HG03565 (cell line): ENCODE results near the gene DSTYK.
"Not testable (repeated sequence)": the region's sequence is repeated elsewhere in the genome, so short reads cannot be mapped to it uniquely, and the experiment has no call there.

ENCODE experiments used
- ATAC-seq: cut with Tn5 transposase; IDR thresholded peaks from one replicate; pipeline ENCODE4 v1.9.1; 2021; ENCODE audit warnings: mild to moderate bottlenecking, moderate library complexity; ENCODE audit not compliant: unreplicated experiment

DSTYK gene

GRCh38 chr1:205179842-205180241, 31.7 kb downstream of the DSTYK start:
- ATAC-seq, result no peak

GRCh38 chr1:205172729-205173366, 38.7 kb downstream of the DSTYK start:
- ATAC-seq, result no peak

- ATAC-seq, result no peak
These were observed 40.1 kb downstream of the DSTYK start for GRCh38 chr1:205171369-205171768.

- ATAC-seq, result no peak
These were observed 40.8 kb downstream of the DSTYK start for GRCh38 chr1:205170532-205171269.

DNA sequence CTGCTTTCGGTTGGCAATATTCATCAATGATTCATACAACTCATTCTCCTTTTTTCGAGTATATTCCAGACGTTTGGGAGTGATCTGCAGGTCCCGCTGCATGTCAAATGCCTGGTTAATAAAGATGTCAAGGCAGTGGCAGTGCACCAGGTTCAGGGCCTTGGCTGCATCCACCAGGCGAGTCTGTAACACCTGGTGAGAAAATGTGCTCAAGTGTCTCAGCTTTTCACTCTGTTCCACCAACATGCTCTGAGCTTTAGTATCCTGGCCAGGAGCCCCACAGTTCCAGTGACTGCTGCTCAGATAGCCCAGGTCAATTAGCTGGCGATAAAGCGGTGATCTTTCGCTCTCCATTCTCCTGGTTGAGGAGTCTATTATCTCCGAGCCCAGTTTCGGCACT, 42.3 kb downstream of the DSTYK start:
- no peak for ATAC-seq

- no peak for ATAC-seq
These were observed 43.2 kb downstream of the DSTYK start for GRCh38 chr1:205168291-205168690.

- ATAC-seq, result no peak
These were observed 49.2 kb downstream of the DSTYK start for GRCh38 chr1:205162301-205162700.

- ATAC-seq, result no peak
These were observed 50.4 kb downstream of the DSTYK start for GRCh38 chr1:205161076-205161475.

- no peak for ATAC-seq
These were observed 53.4 kb downstream of the DSTYK start for GRCh38 chr1:205158048-205158616.

DNA sequence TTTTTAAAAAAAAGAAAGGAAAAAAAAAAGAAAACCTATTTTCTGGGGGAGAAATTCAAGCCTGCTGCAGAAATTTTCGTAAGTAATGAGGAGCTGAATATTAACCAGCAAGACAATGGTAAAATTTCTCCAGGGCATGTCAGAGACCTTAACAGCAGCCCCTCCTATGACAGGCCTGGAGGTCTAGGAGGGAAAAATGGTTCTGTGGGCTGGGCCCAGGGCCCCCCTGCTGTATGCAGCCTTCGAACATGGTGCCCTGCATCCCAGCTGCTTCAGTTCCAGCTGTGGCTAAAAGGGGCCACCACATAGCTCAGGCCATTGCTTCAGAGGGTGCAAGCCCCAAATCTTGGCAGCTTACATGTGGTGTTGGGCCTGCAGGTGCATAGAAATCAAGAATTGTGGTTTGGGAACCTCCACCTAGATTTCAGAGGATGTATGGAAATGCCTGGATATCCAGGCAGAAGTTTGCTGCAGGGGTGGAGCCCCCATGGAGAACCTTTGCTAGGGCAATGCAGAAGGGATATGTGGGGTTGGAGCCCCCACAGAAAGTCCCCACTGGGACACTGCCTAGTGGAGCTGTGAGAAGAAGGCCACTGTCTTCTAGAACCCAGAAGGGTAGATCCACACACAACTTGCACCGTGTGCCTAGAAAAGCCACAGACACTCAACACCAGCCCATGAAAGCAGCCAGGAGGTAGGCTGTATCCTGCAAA, 55.7 kb downstream of the DSTYK start:
- not testable (repeated sequence) for ATAC-seq

DNA sequence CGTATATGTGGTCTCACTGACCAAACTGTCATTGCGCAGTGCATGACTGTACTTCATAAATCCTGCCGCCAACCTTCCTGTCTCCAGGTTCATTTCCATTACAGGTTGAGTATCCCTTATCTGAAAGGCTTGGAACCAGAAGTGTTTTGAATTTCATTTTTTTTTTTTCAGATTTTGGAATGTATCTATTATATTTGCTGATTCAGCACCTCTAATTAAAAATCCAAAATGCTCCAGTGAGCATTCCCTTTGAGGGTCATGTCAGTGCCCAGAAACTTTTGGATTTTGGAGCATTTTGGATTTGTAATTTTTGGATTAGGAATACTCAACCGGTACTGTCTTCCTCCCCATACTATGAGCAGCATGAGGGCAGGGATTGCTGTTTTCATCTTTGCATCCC, 59.0 kb downstream of the DSTYK start:
- no peak for ATAC-seq

DNA sequence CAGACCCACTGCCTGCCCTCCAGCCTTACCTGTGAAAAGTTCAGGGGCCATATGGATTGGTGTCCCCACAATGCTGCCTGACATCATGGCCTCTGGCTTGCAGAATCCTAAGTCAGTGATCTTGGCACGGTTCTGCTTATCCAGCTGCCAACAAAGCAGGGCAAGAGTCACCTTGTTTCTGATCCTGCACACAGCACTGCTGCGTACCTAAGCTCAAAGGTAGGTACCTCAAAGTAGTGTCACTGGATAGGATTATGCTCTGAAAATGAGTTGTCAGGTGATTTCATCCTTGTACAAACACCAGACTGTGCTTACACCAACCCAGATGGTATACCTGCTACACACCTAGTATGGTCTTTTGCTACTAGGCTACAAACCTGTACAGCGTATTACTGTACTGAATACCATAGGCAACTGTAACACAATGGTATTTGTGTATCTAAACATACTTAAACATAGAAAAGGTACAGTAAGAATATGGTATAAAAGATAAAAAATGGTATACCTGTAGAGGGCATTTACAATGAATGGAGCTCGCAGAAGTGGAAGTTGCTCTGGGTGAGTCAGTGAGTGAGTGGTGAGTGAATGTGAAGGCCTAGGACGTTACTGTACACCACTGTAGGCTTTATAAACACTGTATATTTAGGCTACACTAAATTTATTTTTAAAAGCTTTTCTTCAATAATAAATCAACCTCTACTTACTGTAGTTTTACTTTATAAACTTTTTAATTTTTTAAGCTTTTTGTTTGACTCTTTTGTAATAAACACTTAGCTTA, 60.7 kb downstream of the DSTYK start:
- no peak for ATAC-seq

- ATAC-seq, result no peak
These were observed 64.2 kb downstream of the DSTYK start for GRCh38 chr1:205147191-205147835.

- ATAC-seq, result no peak
These were observed 66.8 kb downstream of the DSTYK start for GRCh38 chr1:205144751-205145150.

DNA sequence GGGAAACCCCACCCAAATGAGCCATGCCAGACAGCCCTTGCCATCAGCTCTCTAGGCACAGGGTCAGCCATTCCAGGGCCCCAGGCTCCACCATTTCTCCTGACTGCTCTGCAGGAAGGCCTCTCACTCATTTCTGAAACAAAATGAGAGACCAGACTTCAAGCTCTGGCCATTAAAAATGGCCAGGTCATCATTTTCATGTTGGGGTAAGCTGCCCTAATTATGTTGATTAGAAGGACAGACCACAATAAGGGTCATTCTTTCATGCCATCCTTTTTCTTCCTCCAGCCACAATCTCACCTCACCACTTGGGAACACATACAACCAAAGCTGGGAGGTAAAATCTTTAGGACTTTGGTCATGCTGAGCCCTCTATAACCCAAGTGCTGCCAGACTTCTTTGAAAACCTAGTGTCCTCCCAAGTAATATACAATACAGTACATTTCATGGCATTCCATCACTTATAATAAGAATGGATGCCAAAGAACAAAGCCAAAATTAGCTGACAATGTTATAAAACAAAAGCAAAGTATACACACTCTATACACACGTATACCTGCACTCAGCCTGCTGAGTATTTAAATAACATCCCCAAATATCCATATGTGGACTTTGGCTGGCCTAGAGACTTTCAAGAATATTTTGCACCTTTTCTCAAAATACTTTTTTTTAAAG, 67.3 kb downstream of the DSTYK start:
- ATAC-seq, result no peak

DNA sequence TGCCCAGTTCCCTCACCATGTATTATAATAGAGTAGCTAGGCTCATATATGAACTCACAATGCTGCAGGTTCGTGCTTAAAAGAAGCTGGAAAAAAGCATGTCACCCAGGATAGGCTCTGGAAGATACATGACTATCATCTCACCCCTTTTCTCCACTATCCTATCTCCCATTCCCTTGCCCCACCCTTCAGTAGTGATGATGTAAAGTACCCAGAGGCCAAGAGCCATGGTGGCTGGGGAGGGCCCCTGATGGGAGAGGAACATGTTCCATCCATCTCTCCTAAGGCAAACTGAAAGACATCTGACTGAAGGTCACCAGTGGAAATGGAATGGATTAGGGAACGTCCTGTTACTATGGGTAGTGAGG, 69.4 kb downstream of the DSTYK start:
- ATAC-seq, result no peak

DNA sequence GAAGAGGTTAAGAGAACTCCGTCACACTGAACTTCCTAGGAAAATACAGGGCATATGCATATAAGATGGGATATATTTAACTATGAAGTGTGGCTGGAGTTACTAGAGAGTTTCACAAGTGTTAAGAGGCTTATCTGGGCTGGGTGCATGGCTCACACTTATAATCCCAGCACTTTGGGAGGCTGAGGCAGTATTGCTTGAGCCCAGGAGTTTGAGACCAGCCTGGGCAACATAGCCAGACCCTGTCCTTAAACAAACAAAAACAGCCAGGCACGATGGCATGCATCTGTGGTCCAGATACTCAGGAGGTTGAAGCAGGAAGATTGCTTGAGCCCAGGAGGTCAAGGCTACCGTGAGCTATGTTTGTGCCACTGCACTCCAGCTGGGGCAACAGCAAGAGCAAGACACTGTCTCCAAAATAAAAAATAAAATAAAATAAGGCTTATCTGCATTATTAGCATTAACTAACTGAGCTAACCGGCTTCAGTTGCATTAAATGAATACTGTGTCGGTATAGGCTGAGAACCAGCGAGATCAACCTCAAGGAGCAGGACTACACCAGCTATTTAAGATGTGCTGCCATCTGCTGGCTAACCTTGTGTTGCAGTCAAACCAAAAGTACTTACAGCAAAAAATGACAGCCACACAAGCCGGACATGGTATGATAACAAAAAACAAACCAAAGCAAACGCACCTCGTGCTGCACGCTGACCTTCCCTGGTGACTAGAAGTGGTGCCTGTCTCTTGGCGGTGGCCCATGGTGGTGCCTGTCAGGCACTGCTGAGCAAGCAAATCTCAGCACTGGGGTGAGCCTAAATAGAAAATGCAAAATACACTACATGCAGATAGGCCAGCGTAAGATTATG, 70.0 kb downstream of the DSTYK start:
- peak; percentile 51 for ATAC-seq

GRCh38 chr1:205140113-205140512, 71.4 kb downstream of the DSTYK start:
- ATAC-seq, result no peak

GRCh38 chr1:205137901-205138300, 73.6 kb downstream of the DSTYK start:
- ATAC-seq, result no peak
